Nephron (organoid): ENCODE data around the gene NR4A1.
A peak's percentile ranks its signal among the peaks of the same experiment; 100 is the strongest.

Experiments used
- H3K27ac Mint-ChIP-seq, 3 experiments: 2 replicates each; pipeline ENCODE4 v1.8.0; 2020; ENCODE audit warnings: mixed read lengths in 3 of 3, mild to moderate bottlenecking in 2 of 3, moderate library complexity in 1 of 3
- H3K27me3 Mint-ChIP-seq: 2 replicates; pipeline ENCODE4 v1.8.0; 2021; ENCODE audit warnings: low read depth, mild to moderate bottlenecking, moderate library complexity, mixed read lengths
- H3K36me3 Mint-ChIP-seq: 2 replicates; pipeline ENCODE4 v1.8.0; 2020; ENCODE audit warnings: low read depth, mixed read lengths
- H3K4me1 Mint-ChIP-seq: 2 replicates; pipeline ENCODE4 v1.8.0; 2020; ENCODE audit warnings: mixed read lengths
- H3K4me3 Mint-ChIP-seq, 3 experiments: 2 replicates each; pipeline ENCODE4 v1.8.0; 2020; ENCODE audit warnings: mild to moderate bottlenecking in 3 of 3, mixed read lengths in 3 of 3, moderate library complexity in 2 of 3
- H3K9me3 Mint-ChIP-seq: 2 replicates; pipeline ENCODE4 v1.8.0; 2020; ENCODE audit warnings: mixed read lengths
- TF ChIP-seq, protein P1 (sequence below), 3 experiments: fragments of 200-600 bp; sonication (generic); IDR thresholded peaks; one replicate each; pipeline ENCODE4 v1.5.0; 2021; ENCODE audit warnings: antibody characterized with exemption in 3 of 3; ENCODE audit not compliant: unreplicated experiment in 3 of 3

Gene NR4A1

GRCh38 chr12:52029685-52030084 is 21.6 kb upstream of the NR4A1 start:
- Mint-ChIP-seq H3K9me3 (peaks cover 3% of the 10 kb centered on the region), H3K27me3 (peaks cover 23% of the 10 kb centered on the region), H3K27ac (peak overlapping the region in 2 of 3 experiments; percentile 62 to 63), H3K36me3 (no peaks in the 10 kb centered on the region), H3K4me3 (peak overlapping the region; percentile 4 to 25 (median 16)), H3K4me1 (peaks cover 47% of the 10 kb centered on the region)
- TF ChIP-seq, protein P1, sequence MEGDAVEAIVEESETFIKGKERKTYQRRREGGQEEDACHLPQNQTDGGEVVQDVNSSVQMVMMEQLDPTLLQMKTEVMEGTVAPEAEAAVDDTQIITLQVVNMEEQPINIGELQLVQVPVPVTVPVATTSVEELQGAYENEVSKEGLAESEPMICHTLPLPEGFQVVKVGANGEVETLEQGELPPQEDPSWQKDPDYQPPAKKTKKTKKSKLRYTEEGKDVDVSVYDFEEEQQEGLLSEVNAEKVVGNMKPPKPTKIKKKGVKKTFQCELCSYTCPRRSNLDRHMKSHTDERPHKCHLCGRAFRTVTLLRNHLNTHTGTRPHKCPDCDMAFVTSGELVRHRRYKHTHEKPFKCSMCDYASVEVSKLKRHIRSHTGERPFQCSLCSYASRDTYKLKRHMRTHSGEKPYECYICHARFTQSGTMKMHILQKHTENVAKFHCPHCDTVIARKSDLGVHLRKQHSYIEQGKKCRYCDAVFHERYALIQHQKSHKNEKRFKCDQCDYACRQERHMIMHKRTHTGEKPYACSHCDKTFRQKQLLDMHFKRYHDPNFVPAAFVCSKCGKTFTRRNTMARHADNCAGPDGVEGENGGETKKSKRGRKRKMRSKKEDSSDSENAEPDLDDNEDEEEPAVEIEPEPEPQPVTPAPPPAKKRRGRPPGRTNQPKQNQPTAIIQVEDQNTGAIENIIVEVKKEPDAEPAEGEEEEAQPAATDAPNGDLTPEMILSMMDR (IDR thresholded peaks at IDR 0.05; ENCODE audit: unreplicated experiment in 3 of 3), result no peak

- TF ChIP-seq, protein P1 (IDR thresholded peaks at IDR 0.05; ENCODE audit: unreplicated experiment in 3 of 3), result no peak
- Mint-ChIP-seq H3K4me3 (peak overlapping the region; percentile 75 to 86 (median 77)), H3K36me3 (no peaks in the 10 kb centered on the region), H3K4me1 (peaks cover 50% of the 10 kb centered on the region), H3K9me3 (no peaks in the 10 kb centered on the region), H3K27ac (peak overlapping the region; percentile 80 to 91 (median 83)), H3K27me3 (peaks cover 29% of the 10 kb centered on the region)
Observed at GRCh38 chr12:52032446-52032803, 18.8 kb upstream of the NR4A1 start.

DNA sequence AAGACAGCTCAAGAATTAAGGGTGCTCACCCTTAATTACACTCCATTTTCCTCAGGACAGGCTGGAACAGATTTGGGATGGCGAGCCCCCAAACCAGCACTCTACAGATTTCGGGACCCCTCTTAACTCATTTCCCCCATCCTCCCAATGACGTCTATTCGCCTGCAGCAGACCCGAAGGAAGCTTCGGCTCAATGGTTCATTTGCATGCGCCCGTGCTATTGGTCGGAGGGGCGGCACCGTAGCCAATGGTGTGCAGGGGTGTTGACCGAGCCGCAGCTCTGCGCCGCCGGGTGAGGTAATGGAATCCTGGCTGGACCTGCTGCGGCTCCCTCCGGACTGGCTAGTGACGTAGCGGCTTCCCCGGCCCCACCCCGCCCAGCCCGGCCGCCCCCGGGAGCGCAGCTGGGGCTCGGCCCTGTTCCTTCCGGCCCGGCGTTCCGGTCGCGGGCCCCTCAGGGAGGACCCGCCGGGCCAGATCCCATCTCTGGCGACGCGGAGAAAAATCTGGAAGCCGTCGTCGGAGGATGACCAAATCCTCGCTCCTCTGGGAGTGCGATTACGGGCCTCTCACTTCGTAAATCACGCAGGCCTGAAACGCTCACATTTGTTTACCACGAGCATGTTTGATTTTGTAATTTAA is 18.3 kb upstream of the NR4A1 start:
- H3K4me3 Mint-ChIP-seq, result peak overlapping the region; percentile 77 to 86 (median 78)
- no peaks in the 10 kb centered on the region for H3K9me3 Mint-ChIP-seq
- peaks cover 50% of the 10 kb centered on the region for H3K4me1 Mint-ChIP-seq
- peaks cover 27% of the 10 kb centered on the region for H3K27me3 Mint-ChIP-seq
- peak overlapping the region; percentile 80 to 91 (median 83) for H3K27ac Mint-ChIP-seq
- H3K36me3 Mint-ChIP-seq, result no peaks in the 10 kb centered on the region
- TF ChIP-seq, protein P1 (IDR thresholded peaks at IDR 0.05; ENCODE audit: unreplicated experiment in 3 of 3), result no peak

DNA sequence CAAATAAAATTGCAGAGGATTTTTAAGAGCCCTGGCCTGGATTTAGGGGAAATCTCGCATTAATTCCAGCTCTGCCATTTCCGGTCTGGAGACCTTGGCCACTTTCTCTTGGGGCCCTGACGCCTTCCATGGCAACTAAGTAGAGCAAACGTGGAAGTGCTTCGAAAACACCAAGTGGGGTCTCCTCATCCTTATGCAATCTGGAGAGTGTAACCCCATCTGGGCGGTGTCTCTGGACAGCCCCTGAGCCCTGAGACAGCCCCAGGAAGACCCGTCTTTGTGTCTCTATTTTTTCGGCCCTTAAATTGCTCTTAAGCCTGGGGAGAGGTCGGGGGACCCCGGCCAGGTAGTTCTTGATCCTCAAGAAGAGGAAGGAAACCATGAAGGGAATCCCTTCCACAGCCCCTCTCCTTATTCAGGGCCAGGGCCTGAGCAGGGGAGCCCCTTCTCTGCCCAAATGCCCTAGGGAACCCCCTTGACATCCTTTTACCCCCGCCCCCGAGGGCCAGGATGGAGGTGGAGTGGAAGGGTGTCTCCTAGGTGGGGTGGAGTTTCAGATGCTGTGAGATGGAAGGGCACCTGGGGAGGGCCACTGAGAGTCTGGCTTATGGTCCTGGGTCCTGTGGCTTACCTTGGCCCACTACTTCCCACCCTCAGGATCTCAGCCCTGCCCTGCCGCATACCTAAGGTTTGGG is 17.6 kb upstream of the NR4A1 start:
- Mint-ChIP-seq H3K4me1 (peaks cover 57% of the 10 kb centered on the region), H3K9me3 (no peaks in the 10 kb centered on the region), H3K27ac (peak overlapping the region; percentile 28 to 75 (median 29)), H3K27me3 (peaks cover 28% of the 10 kb centered on the region), H3K4me3 (peak overlapping the region; percentile 73 to 90 (median 86)), H3K36me3 (no peaks in the 10 kb centered on the region)
- TF ChIP-seq, protein P1 (IDR thresholded peaks at IDR 0.05; ENCODE audit: unreplicated experiment in 3 of 3), result no peak

DNA sequence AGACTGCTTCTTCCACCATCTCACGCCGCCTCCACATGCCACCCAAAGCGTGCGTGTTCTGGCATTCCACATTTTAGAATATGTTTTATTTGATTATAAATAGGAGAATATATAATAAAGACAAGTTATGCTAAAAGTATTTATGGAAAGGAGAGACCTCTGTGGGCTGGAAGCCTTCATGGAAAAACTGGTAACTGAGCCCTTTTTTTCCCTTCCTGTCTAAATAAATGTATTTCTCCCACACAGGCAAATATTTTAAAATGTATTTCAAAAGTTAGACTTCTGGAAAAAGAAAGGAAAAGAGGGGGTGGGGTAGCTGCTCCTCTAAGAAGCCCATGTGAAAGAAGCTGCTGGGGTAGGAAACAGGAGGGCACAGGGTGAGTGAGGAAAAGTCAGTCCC is 16.1 kb upstream of the NR4A1 start:
- TF ChIP-seq, protein P1 (IDR thresholded peaks at IDR 0.05; ENCODE audit: unreplicated experiment in 3 of 3), result no peak
- H3K27me3 Mint-ChIP-seq, result peaks cover 33% of the 10 kb centered on the region
- peak overlapping the region; percentile 13 to 92 (median 89) for H3K27ac Mint-ChIP-seq
- H3K4me1 Mint-ChIP-seq, result peaks cover 62% of the 10 kb centered on the region
- peak overlapping the region; percentile 76 to 90 (median 86) for H3K4me3 Mint-ChIP-seq
- no peaks in the 10 kb centered on the region for H3K9me3 Mint-ChIP-seq
- H3K36me3 Mint-ChIP-seq, result no peaks in the 10 kb centered on the region
